IMR-90 (cell line): ENCODE data around the gene SLC5A10. TPM values are rescaled to one million over a fixed set of nuclear protein-coding genes. Genes with fewer than 3 reads are reported as not detected.

ENCODE experiments used
- ATAC-seq: fragments of 200-7000 bp; cut with Tn5 transposase; 2 replicates; pipeline ENCODE4 v1.9.1; 2020; ENCODE audit warnings: low read depth, mild to moderate bottlenecking, moderate library complexity
- BruUV-seq: library from RNA; stranded (reverse); fragments of 400-500 nt; replicated peaks from 2 replicates; lab custom pipeline; 2021; lab: Mats Ljungman, UMichigan
- CTCF ChIA-PET: fragments of 300-600 bp; formaldehyde crosslinking; extraction: SDS; loops from one replicate; lab custom pipeline; 2021; ENCODE audit warnings: antibody characterized with exemption; lab: Yijun Ruan, JAX
- POLR2A ChIA-PET: fragments of 300-600 bp; sonication (Branson Sonifier 250); formaldehyde crosslinking; loops from one replicate; lab custom pipeline; 2022; ENCODE audit warnings: antibody characterized with exemption; ENCODE audit not compliant: unreplicated experiment; lab: Charles Lee
- DNase-seq: peaks from one replicate; pipeline ENCODE4 v3.0.0; 2013
- H2AFZ ChIP-seq: replicated peaks from 2 replicates; pipeline ENCODE3; 2013; ENCODE audit warnings: low read length, mild to moderate bottlenecking; ENCODE audit not compliant: poor library complexity
- H2AK5ac ChIP-seq: 2 replicates; pipeline ENCODE4 v1.6.1; 2013; ENCODE audit warnings: low read depth, low read length, inconsistent platforms
- H2AK9ac ChIP-seq: replicated peaks from 2 replicates; pipeline ENCODE3; 2013; ENCODE audit warnings: mild to moderate bottlenecking, low read depth, low read length, moderate library complexity; ENCODE audit not compliant: poor library complexity
- H2BK120ac ChIP-seq: 2 replicates; pipeline ENCODE4 v1.6.1; 2013; ENCODE audit warnings: low read depth, low read length, inconsistent platforms
- H2BK15ac ChIP-seq: 3 replicates; pipeline ENCODE4 v1.6.1; 2013; ENCODE audit warnings: low read depth, low read length, inconsistent platforms
- H2BK20ac ChIP-seq: 2 replicates; pipeline ENCODE4 v1.6.1; 2013; ENCODE audit warnings: low read depth, mild to moderate bottlenecking, inconsistent platforms, low read length, moderate library complexity
- H2BK5ac ChIP-seq: 2 replicates; pipeline ENCODE4 v1.6.1; 2013; ENCODE audit warnings: mild to moderate bottlenecking, low read depth, low read length, inconsistent platforms; ENCODE audit not compliant: poor library complexity, severe bottlenecking
- H3K14ac ChIP-seq: replicated peaks from 2 replicates; pipeline ENCODE4 v1.6.1; 2013; ENCODE audit warnings: low read depth, low read length, inconsistent platforms
- H3K18ac ChIP-seq: 2 replicates; pipeline ENCODE4 v1.6.1; 2013; ENCODE audit warnings: low read depth, low read length, control low read depth
- H3K23ac ChIP-seq: 2 replicates; pipeline ENCODE4 v1.6.1; 2013; ENCODE audit warnings: low read depth, low read length, inconsistent platforms
- H3K27ac ChIP-seq: 2 replicates; pipeline ENCODE4 v1.5.1; 2013; ENCODE audit warnings: mild to moderate bottlenecking, control low read depth, low read length; ENCODE audit not compliant: insufficient read depth
- H3K27me3 ChIP-seq: 2 replicates; pipeline ENCODE4 v1.6.1; 2013; ENCODE audit warnings: low read length; ENCODE audit not compliant: control insufficient read depth, insufficient read depth
- H3K36me3 ChIP-seq: 2 replicates; pipeline ENCODE4 v1.6.1; 2013; ENCODE audit warnings: low read length, mixed read lengths; ENCODE audit not compliant: control insufficient read depth, insufficient read depth
- H3K4ac ChIP-seq: 2 replicates; pipeline ENCODE4 v1.6.1; 2013; ENCODE audit warnings: low read depth, low read length, inconsistent platforms
- H3K4me1 ChIP-seq: 2 replicates; pipeline ENCODE4 v1.6.1; 2013; ENCODE audit warnings: low read length, mixed read lengths; ENCODE audit not compliant: control insufficient read depth, insufficient read depth
- H3K4me2 ChIP-seq: 2 replicates; pipeline ENCODE4 v1.6.1; 2013; ENCODE audit warnings: low read depth, mild to moderate bottlenecking, control low read depth, low read length, moderate library complexity
- H3K4me3 ChIP-seq: 2 replicates; pipeline ENCODE4 v1.5.1; 2013; ENCODE audit warnings: low read depth, mild to moderate bottlenecking, control low read depth, low read length, moderate library complexity; ENCODE audit not compliant: insufficient read depth
- H3K56ac ChIP-seq: 2 replicates; pipeline ENCODE4 v1.6.1; 2013; ENCODE audit warnings: low read length, inconsistent platforms; ENCODE audit not compliant: insufficient read depth; ENCODE audit errors: extremely low read depth
- H3K79me1 ChIP-seq, 2 experiments: 2 replicates each; pipeline ENCODE4 v1.6.1; 2013; ENCODE audit warnings: low read length in 2 of 2, inconsistent platforms in 1 of 2, low read depth in 1 of 2
- H3K9ac ChIP-seq: 2 replicates; pipeline ENCODE4 v1.6.1; 2013; ENCODE audit warnings: low read depth, low read length, control low read depth
- H3K9me1 ChIP-seq: 2 replicates; pipeline ENCODE4 v1.6.1; 2013; ENCODE audit warnings: low read length, inconsistent platforms; ENCODE audit not compliant: insufficient read depth
- H3K9me3 ChIP-seq: 2 replicates; pipeline ENCODE4 v1.6.1; 2013; ENCODE audit warnings: low read length; ENCODE audit not compliant: control insufficient read depth, insufficient read depth
- H4K20me1 ChIP-seq: 2 replicates; pipeline ENCODE4 v1.6.1; 2013; ENCODE audit warnings: low read length, inconsistent platforms; ENCODE audit not compliant: insufficient read depth
- H4K5ac ChIP-seq: 2 replicates; pipeline ENCODE4 v1.6.1; 2013; ENCODE audit warnings: mild to moderate bottlenecking, low read depth, low read length, control low read depth
- H4K8ac ChIP-seq, 2 experiments: 2 replicates each; pipeline ENCODE4 v1.6.1; 2013; ENCODE audit warnings: low read depth in 2 of 2, low read length in 2 of 2, control low read depth in 1 of 2, inconsistent platforms in 1 of 2
- H4K91ac ChIP-seq: 2 replicates; pipeline ENCODE4 v1.6.1; 2013; ENCODE audit warnings: low read depth, low read length, inconsistent platforms; ENCODE audit not compliant: insufficient read depth
- BHLHE40 ChIP-seq: fragments of 150-350 bp; IDR thresholded peaks from 2 replicates; pipeline ENCODE4 v1.6.1; 2016; ENCODE audit warnings: mild to moderate bottlenecking, low read depth, low read length
- CEBPB ChIP-seq: IDR thresholded peaks from 2 replicates; pipeline ENCODE4 v1.6.1; 2012; ENCODE audit warnings: low read depth, low read length, improper control_type of control experiment
- CHD1 ChIP-seq: IDR thresholded peaks from 2 replicates; pipeline ENCODE4 v1.6.1; 2012; ENCODE audit warnings: low read depth, low read length, improper control_type of control experiment
- CTCF ChIP-seq: conservative IDR thresholded peaks from 2 replicates; pipeline ENCODE4 v1.5.1; 2012; ENCODE audit warnings: mild to moderate bottlenecking, low read depth, low read length, improper control_type of control experiment
- ELK1 ChIP-seq: fragments of 150-350 bp; IDR thresholded peaks from 2 replicates; pipeline ENCODE4 v1.6.1; 2016; ENCODE audit warnings: low read depth, mild to moderate bottlenecking, low read length, moderate library complexity, borderline replicate concordance
- FOS ChIP-seq: fragments of 150-350 bp; IDR thresholded peaks from 2 replicates; pipeline ENCODE4 v1.6.1; 2016; ENCODE audit warnings: low read depth, low read length
- MAFK ChIP-seq: IDR thresholded peaks from 2 replicates; pipeline ENCODE4 v1.6.1; 2012; ENCODE audit warnings: low read depth, low read length, improper control_type of control experiment
- MAZ ChIP-seq: IDR thresholded peaks from 2 replicates; pipeline ENCODE4 v1.6.1; 2012; ENCODE audit warnings: low read depth, mild to moderate bottlenecking, low read length, improper control_type of control experiment, moderate library complexity, borderline replicate concordance
- MXI1 ChIP-seq: IDR thresholded peaks from 2 replicates; pipeline ENCODE4 v1.6.1; 2012; ENCODE audit warnings: low read depth, mild to moderate bottlenecking, low read length, moderate library complexity, borderline replicate concordance
- NFE2L2 ChIP-seq: fragments of 150-350 bp; IDR thresholded peaks from 2 replicates; pipeline ENCODE4 v1.6.1; 2016; ENCODE audit warnings: low read depth, mild to moderate bottlenecking, low read length
- POLR2A ChIP-seq: IDR thresholded peaks from 2 replicates; pipeline ENCODE4 v1.6.1; 2012; ENCODE audit warnings: mild to moderate bottlenecking, low read depth, low read length
- RAD21 ChIP-seq: IDR thresholded peaks from 2 replicates; pipeline ENCODE4 v1.6.1; 2012; ENCODE audit warnings: low read length, improper control_type of control experiment
- RCOR1 ChIP-seq: IDR thresholded peaks from 2 replicates; pipeline ENCODE4 v1.6.1; 2012; ENCODE audit warnings: mild to moderate bottlenecking, low read length, improper control_type of control experiment; ENCODE audit not compliant: insufficient replicate concordance
- RFX5 ChIP-seq: IDR thresholded peaks from 2 replicates; pipeline ENCODE4 v1.8.0; 2012; ENCODE audit warnings: low read depth, mild to moderate bottlenecking, low read length, moderate library complexity
- SMC3 ChIP-seq: fragments of 150-350 bp; IDR thresholded peaks from 2 replicates; pipeline ENCODE4 v1.6.1; 2016; ENCODE audit warnings: low read depth, mild to moderate bottlenecking, antibody characterized with exemption, low read length, moderate library complexity
- USF2 ChIP-seq: fragments of 150-350 bp; IDR thresholded peaks from 2 replicates; pipeline ENCODE4 v1.6.1; 2017; ENCODE audit warnings: mild to moderate bottlenecking, antibody characterized with exemption, low read length, low read depth
- WGBS, 2 experiments: methylation state at CpG; one replicate each; pipeline versions ENCODE4 v1.1.5 to v1.1.7; 2013; ENCODE audit warnings: missing lambda C conversion rate in 2 of 2; ENCODE audit not compliant: insufficient read length in 1 of 2; ENCODE audit errors: extremely low coverage in 2 of 2; 5-methylcytosine and 5-hydroxymethylcytosine counted together
- dilution Hi-C: fragments of 300-500 bp; cut with HindIII; formaldehyde crosslinking; loops from one replicate; pipeline ENCODE4 v1.14.3; 2018; ENCODE audit warnings: low sequenced_read_pairs; ENCODE audit not compliant: unreplicated experiment
- in situ Hi-C: fragments of 300-500 bp; cut with MboI; formaldehyde crosslinking; loops from 3 replicates; pipeline ENCODE4 v1.14.3; 2019; ENCODE audit warnings: low sequenced_read_pairs, inconsistent platforms, mixed read lengths
- intact Hi-C: fragments of 100-400 bp; cut with micrococcal nuclease; formaldehyde crosslinking; loops from 2 replicates; pipeline ENCODE4 v1.10.0; 2022
- polyA plus RNA-seq, 3 experiments: library from polyadenylated mRNA; depleted of rRNA; stranded (reverse); fragments of >200 nt; gene quantifications; 2 replicates each; pipeline ENCODE4 v1.2.3, GENCODE V29; 2012; ENCODE audit warnings: low replicate concordance in 1 of 3
- total RNA-seq: library from RNA; depleted of rRNA; stranded (reverse); fragments of >200 nt; gene quantifications from 2 replicates; pipeline ENCODE4 v1.2.3, GENCODE V29; 2012

SLC5A10 gene
- total and polyA plus RNA-seq, 2 of the 4 experiments (the other 2 are of a cell fraction) = not detected

- Histone ChIP-seq H3K23ac (no peak overlapping the region), H3K9ac (no peak overlapping the region), H3K4ac (no peak overlapping the region), H4K5ac (no peak overlapping the region), H2BK5ac (no peak overlapping the region), H4K20me1 (no peaks in the 10 kb centered on the region), H3K4me3 (no peak overlapping the region), H3K9me1 (peaks cover 13% of the 10 kb centered on the region), H2AFZ (no peak overlapping the region), H3K9me3 (no peaks in the 10 kb centered on the region), H2BK120ac (no peak overlapping the region), H3K56ac (no peak overlapping the region), H4K8ac (no peak overlapping the region), H3K4me2 (no peak overlapping the region), H2AK5ac (no peak overlapping the region), H4K91ac (no peak overlapping the region), H3K18ac (no peak overlapping the region), H3K27me3 (no peaks in the 10 kb centered on the region), H2BK20ac (no peak overlapping the region), H3K79me1 (peaks cover 16 to 40% of the 10 kb centered on the region in 2 experiments), H3K27ac (no peak overlapping the region), H2BK15ac (no peak overlapping the region), H3K36me3 (peaks cover 38% of the 10 kb centered on the region), H2AK9ac (no peak overlapping the region), H3K4me1 (peaks cover 12% of the 10 kb centered on the region), H3K14ac (no peak overlapping the region)
- TF ChIP-seq NFE2L2 = no peak
- TF ChIP-seq ELK1 = no peak
- no peak for TF ChIP-seq RAD21
- TF ChIP-seq MAFK = no peak
- TF ChIP-seq CTCF = no peak
- TF ChIP-seq SMC3 = no peak
- TF ChIP-seq POLR2A = no peak
- TF ChIP-seq USF2 = no peak
- TF ChIP-seq RFX5 = no peak
- no peak for TF ChIP-seq RCOR1
- TF ChIP-seq BHLHE40 = no peak
- TF ChIP-seq CEBPB = no peak
- no peak for TF ChIP-seq MXI1
- no peak for TF ChIP-seq CHD1
- TF ChIP-seq MAZ = no peak
- TF ChIP-seq FOS = no peak
- ChIA-PET CTCF (no interaction called here), POLR2A (no interaction called here)
- intact Hi-C loops (no loop called here), dilution Hi-C loops (no loop called here), in situ Hi-C loops (no loop called here)
- 89% methylated on average over 3 of the region's 4 CpGs; no CpG with 5 or more reads in 1 of the 2 experiments for WGBS, 2 experiments
- DNase-seq = no peak
- ATAC-seq = no peak
- no TSS peak for BruUV-seq
Observed at GRCh38 chr17:18977021-18977420, 25.1 kb downstream of the SLC5A10 start.
